OCI-LY7 (cell line): ENCODE measurements around the gene PCDH17. TPM values are rescaled to one million over a fixed set of nuclear protein-coding genes. Genes with fewer than 3 reads are reported as not detected.

Experiments
- BruUV-seq: library from RNA; stranded (reverse); fragments of 400-500 nt; replicated peaks from 2 replicates; lab custom pipeline; 2021; lab: Mats Ljungman, UMichigan
- CTCF ChIA-PET: fragments of 300-600 bp; sonication (Branson Sonifier 250); formaldehyde crosslinking; loops from one replicate; lab custom pipeline; 2022; ENCODE audit warnings: antibody characterized with exemption; ENCODE audit not compliant: unreplicated experiment; lab: Charles Lee
- POLR2A ChIA-PET: fragments of 300-600 bp; sonication (Branson Sonifier 250); formaldehyde crosslinking; loops from one replicate; lab custom pipeline; 2022; ENCODE audit warnings: antibody characterized with exemption; lab: Charles Lee
- DNase-seq: peaks from one replicate; pipeline ENCODE4 v3.0.0-alpha.2; 2015; ENCODE audit warnings: low spot score
- H2AFZ ChIP-seq: fragments of 200-600 bp; sonication (generic), shearing (Covaris generic); 2 replicates; pipeline ENCODE4 v1.6.1; 2014; ENCODE audit warnings: mild to moderate bottlenecking, antibody characterized with exemption, low read length, moderate library complexity
- H3K27ac ChIP-seq: fragments of 200-600 bp; sonication (generic); 2 replicates; pipeline ENCODE4 v1.5.1; 2014; ENCODE audit warnings: mixed run types, low read depth, mild to moderate bottlenecking, moderate library complexity, low read length, inconsistent platforms; ENCODE audit not compliant: poor library complexity, severe bottlenecking
- H3K36me3 ChIP-seq: fragments of 200-600 bp; sonication (generic); 2 replicates; pipeline ENCODE4 v1.6.1; 2014; ENCODE audit warnings: mild to moderate bottlenecking, antibody characterized with exemption, low read length, moderate library complexity, mixed read lengths; ENCODE audit not compliant: insufficient read depth
- H3K4me1 ChIP-seq: fragments of 200-600 bp; sonication (generic); 2 replicates; pipeline ENCODE4 v1.5.1; 2014; ENCODE audit warnings: mild to moderate bottlenecking, low read length; ENCODE audit not compliant: insufficient read depth, poor library complexity, severe bottlenecking
- H3K4me2 ChIP-seq: fragments of 200-600 bp; sonication (generic); 2 replicates; pipeline ENCODE4 v1.6.1; 2014; ENCODE audit warnings: mild to moderate bottlenecking, low read length
- H3K4me3 ChIP-seq: fragments of 200-600 bp; sonication (generic); 2 replicates; pipeline ENCODE4 v1.5.1; 2014; ENCODE audit warnings: mild to moderate bottlenecking, low read depth, low read length; ENCODE audit not compliant: poor library complexity, severe bottlenecking
- H3K79me2 ChIP-seq: fragments of 200-600 bp; sonication (generic); 2 replicates; pipeline ENCODE4 v1.6.1; 2016; ENCODE audit warnings: low read depth, mild to moderate bottlenecking, low read length, moderate library complexity, mixed read lengths; ENCODE audit not compliant: insufficient read depth
- H3K9me2 ChIP-seq: fragments of 200-600 bp; sonication (generic); 2 replicates; pipeline ENCODE4 v1.6.1; 2016; ENCODE audit warnings: mild to moderate bottlenecking, low read length, mixed read lengths; ENCODE audit not compliant: insufficient read depth
- H3K9me3 ChIP-seq: fragments of 200-600 bp; sonication (generic); 2 replicates; pipeline ENCODE4 v1.6.1; 2014; ENCODE audit warnings: mild to moderate bottlenecking, mixed run types, low read length, mixed read lengths
- H4K20me1 ChIP-seq: fragments of 200-600 bp; sonication (generic); 2 replicates; pipeline ENCODE4 v1.6.1; 2014; ENCODE audit warnings: mild to moderate bottlenecking, antibody characterized with exemption, low read length, moderate library complexity, mixed read lengths; ENCODE audit not compliant: insufficient read depth
- EZH2phosphoT487 ChIP-seq: fragments of 200-600 bp; sonication (generic); IDR thresholded peaks from 2 replicates; pipeline ENCODE4 v1.6.1; 2018; ENCODE audit warnings: low read depth, borderline replicate concordance, mild to moderate bottlenecking, mixed run types, antibody characterized with exemption, low read length, moderate library complexity, mixed read lengths
- intact Hi-C: fragments of 100-400 bp; cut with micrococcal nuclease; formaldehyde crosslinking; loops from one replicate; pipeline ENCODE4 v1.10.0; 2022; ENCODE audit not compliant: unreplicated experiment
- total RNA-seq, 2 experiments: library from RNA; depleted of rRNA in 1 of 2; stranded (reverse); fragments of >200 nt in 1 of 2; shearing (Covaris generic) in 1 of 2; gene quantifications; 2 replicates each; pipeline ENCODE4 v1.2.3, GENCODE V29; 2014 to 2022
- TF ChIP-seq, protein P1 (sequence below): fragments of 200-600 bp; sonication (generic); conservative IDR thresholded peaks from 2 replicates; pipeline ENCODE4 v1.5.1; 2014; ENCODE audit warnings: mild to moderate bottlenecking, antibody characterized with exemption, low read length, moderate library complexity, mixed read lengths

PCDH17 gene
- total RNA-seq, 2 experiments from 2014 or later = not detected

GRCh38 chr13:57635541-57636085 is 4.1 kb downstream of the PCDH17 start:
- H4K20me1 ChIP-seq = no peaks in the 10 kb centered on the region
- H3K36me3 ChIP-seq = no peaks in the 10 kb centered on the region
- no peak overlapping the region for H2AFZ ChIP-seq
- intact Hi-C loops = no loop called here
- H3K9me2 ChIP-seq = no peaks in the 10 kb centered on the region
- BruUV-seq = no TSS peak
- no peaks in the 10 kb centered on the region for H3K9me3 ChIP-seq
- ChIA-PET CTCF (no interaction called here), POLR2A (interaction anchor here (0.6 to 1.4 kb wide), 3 partner anchors 11 to 278 kb away, joined by 3 to 4 read pairs (median 3); no protein-coding TSS in a partner anchor)
- no peak overlapping the region for H3K4me3 ChIP-seq
- H3K4me1 ChIP-seq = no peaks in the 10 kb centered on the region
- TF ChIP-seq, protein P1, sequence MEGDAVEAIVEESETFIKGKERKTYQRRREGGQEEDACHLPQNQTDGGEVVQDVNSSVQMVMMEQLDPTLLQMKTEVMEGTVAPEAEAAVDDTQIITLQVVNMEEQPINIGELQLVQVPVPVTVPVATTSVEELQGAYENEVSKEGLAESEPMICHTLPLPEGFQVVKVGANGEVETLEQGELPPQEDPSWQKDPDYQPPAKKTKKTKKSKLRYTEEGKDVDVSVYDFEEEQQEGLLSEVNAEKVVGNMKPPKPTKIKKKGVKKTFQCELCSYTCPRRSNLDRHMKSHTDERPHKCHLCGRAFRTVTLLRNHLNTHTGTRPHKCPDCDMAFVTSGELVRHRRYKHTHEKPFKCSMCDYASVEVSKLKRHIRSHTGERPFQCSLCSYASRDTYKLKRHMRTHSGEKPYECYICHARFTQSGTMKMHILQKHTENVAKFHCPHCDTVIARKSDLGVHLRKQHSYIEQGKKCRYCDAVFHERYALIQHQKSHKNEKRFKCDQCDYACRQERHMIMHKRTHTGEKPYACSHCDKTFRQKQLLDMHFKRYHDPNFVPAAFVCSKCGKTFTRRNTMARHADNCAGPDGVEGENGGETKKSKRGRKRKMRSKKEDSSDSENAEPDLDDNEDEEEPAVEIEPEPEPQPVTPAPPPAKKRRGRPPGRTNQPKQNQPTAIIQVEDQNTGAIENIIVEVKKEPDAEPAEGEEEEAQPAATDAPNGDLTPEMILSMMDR = no peak
- TF ChIP-seq EZH2phosphoT487 = no peak
- H3K4me2 ChIP-seq = no peak overlapping the region
- no peaks in the 10 kb centered on the region for H3K79me2 ChIP-seq
- no peak overlapping the region for H3K27ac ChIP-seq
- DNase-seq = no peak

- no peaks in the 10 kb centered on the region for H3K79me2 ChIP-seq
- TF ChIP-seq, protein P1 = no peak
- no peak for TF ChIP-seq EZH2phosphoT487
- H3K36me3 ChIP-seq = no peaks in the 10 kb centered on the region
- H3K4me1 ChIP-seq = no peaks in the 10 kb centered on the region
- no peak for DNase-seq
- H3K4me3 ChIP-seq = no peak overlapping the region
- ChIA-PET POLR2A (no interaction called here), CTCF (no interaction called here)
- H2AFZ ChIP-seq = no peak overlapping the region
- intact Hi-C loops = no loop called here
- H3K4me2 ChIP-seq = no peak overlapping the region
- no peaks in the 10 kb centered on the region for H4K20me1 ChIP-seq
- no peak overlapping the region for H3K27ac ChIP-seq
- BruUV-seq = no TSS peak
- no peaks in the 10 kb centered on the region for H3K9me2 ChIP-seq
- no peaks in the 10 kb centered on the region for H3K9me3 ChIP-seq
These were observed 5.3 kb downstream of the PCDH17 start for GRCh38 chr13:57636816-57637215.

GRCh38 chr13:57637515-57637914 is 6.0 kb downstream of the PCDH17 start:
- Histone ChIP-seq H3K36me3 (no peaks in the 10 kb centered on the region), H3K27ac (no peak overlapping the region), H3K4me3 (no peak overlapping the region), H3K9me2 (no peaks in the 10 kb centered on the region), H4K20me1 (no peaks in the 10 kb centered on the region), H2AFZ (no peak overlapping the region), H3K4me1 (no peaks in the 10 kb centered on the region), H3K9me3 (no peaks in the 10 kb centered on the region), H3K79me2 (no peaks in the 10 kb centered on the region), H3K4me2 (no peak overlapping the region)
- no TSS peak for BruUV-seq
- ChIA-PET POLR2A (interaction anchor here (0.5 kb wide), 1 partner anchor 16 kb away, joined by 3 read pairs; no protein-coding TSS in a partner anchor), CTCF (no interaction called here)
- intact Hi-C loops = no loop called here
- no peak for DNase-seq
- TF ChIP-seq, protein P1 = no peak
- TF ChIP-seq EZH2phosphoT487 = no peak
